ENCODE measurements around the gene PRXL2A.

PRXL2A gene

DNA sequence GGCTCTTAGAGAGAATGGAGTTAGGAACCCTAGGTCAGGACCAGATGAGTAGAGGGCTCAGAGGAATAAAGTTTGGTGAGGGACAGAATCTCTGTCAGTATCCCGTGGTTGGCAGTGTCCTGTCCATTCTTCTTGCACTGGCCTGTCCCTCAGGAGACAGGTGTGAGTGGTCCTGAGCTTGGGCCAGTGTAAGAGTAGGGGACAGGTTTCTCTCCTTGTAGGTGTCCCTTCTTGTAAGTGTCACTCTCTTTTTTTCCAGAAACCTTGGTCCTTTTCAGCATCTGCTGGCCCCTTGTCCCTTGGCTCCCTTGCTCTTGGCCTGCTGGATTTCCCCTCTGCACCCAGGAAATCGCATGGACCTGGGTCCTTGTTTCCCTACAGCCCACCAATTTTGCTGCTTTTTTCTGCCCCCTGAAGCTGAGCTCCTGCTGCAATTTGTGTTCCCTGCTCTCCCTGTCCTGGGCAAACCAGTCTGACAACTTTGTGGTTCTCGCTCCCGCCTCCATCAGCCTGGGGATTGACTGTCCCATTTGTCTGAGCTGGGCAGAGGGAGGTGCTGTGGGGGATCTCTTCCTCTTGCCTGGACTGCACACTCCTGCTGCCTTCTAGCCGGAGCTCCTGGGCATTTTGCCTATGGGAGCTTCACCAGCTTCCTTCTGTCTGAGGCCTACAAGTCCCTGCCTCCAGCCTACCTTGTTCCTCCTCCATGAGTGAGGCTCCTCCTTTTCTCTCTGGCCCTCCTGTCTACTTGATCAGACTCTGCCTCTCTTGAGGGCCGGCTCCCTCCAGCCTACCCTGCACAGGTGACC lies 52.3 kb downstream of the PRXL2A start:
- DNase-seq: peak in 27 of 51 donors; percentile 12 to 74 (median 41)

DNA sequence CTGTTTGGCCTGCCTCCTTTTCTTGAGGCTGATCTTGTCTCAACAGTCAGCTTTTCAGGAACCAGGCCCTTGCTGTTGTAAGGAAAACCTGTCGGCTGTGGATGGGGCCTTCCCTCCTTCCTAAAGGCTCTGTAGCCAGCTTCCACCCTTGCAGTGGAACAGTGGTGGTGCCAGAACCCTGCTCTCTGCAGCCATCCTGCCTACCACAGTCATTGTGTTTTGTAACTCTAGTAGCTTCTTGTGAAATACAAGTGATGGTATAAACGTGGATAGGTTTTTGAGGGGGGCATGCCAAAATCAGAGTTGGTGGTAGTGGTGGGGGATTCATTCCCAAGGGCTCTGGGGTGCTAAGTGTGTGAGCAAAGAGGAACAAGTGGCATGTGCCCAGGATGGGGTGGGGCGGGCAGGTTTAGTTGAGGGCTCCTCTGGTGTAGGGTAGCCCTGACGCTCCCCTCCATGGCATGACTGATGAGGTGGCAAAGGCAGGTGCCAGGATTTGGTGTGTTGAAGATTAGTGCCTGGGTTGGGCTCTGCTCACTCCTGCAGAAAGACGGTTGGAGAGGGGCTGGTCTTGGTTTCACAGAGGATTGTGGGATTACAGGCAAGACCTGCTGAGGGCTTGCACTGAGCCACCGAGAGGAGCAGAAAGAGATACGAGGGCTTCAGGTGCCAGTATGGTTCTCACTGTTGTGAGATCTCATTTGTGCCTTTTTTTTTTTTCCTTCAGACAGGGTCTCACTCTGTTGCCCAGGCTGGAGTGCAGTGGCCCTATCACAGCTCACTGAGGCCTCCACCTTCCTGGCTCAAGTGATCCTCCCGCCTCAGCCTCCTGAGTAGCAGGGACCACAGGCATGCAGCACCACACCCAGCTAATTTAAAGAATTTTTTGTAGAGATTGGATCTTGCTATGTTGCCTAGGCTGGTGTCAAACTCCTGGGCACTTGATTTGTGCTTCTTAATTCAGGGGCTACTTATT lies 53.1 kb downstream of the PRXL2A start:
- DNase-seq: peak in 1 of 51 donors; percentile 53

DNA sequence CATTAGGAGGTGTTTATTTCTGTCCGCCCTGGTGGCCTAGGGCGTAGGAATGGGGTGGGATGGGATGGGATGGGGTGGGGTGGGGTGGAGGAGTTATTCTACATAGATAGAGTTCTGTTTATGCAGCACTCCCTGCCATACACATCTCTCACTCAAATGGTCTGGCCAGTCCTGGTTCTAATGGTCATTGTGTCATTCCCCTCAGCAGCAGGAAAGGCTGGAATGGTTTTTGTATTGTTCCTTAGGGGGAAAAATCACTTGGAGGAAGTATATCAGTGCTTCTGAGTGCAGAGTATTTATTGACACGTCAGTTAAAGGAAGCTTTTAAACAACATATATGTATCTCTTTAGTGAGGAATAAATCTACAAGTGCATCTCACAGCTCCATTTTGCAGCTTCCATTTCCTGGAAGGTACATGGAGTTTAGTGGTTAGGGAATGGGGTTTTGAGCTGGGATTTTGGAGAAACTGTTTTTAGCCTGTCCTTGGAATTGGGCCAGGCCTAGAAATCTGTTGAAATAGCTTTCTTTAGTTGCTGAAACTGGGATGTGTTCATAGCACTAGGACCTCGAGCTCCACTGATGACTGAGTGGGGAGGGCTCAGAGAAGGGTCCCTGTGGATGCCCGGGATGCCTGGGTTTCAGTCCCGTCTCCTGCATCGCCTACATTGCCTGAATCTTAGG lies 54.1 kb downstream of the PRXL2A start:
- DNase-seq: peak in 1 of 51 donors; percentile 53

DNA sequence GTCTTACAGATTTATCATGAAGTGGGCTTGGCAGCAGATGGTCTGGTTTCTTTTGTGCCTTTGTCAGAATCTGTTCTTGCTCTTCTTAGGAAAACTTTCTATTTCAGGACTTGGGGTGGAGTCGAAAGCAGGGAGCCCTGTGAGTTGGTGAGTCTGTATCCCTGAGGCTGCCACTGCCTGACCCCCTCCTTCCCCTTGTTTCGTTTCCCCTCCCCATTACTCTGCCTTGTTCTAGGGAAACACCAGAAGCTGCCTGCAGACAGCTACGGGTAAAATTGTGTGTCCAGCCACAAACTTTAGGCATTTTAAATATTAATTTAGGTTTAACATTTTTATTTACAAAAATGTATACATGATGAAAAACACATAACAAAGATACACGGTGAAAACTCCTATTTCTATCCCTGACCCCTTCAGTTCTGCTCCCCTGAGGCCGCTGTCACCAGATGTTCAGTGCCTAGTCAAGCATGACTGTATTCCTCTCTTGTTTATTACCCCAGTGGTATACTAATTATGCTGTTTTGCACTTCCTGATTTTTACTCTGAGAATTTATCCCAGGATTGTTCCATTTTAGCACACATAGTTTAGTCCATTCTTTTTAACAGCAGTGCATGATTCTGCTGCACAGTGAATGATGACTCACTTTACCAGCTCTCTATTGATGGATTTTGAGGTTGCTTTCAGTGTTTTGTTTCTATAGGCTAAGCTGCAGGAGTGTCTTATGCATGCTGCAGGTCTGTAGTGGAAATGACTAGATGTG lies 54.8 kb downstream of the PRXL2A start:
- peak in 1 of 51 donors; percentile 53 for DNase-seq

DNA sequence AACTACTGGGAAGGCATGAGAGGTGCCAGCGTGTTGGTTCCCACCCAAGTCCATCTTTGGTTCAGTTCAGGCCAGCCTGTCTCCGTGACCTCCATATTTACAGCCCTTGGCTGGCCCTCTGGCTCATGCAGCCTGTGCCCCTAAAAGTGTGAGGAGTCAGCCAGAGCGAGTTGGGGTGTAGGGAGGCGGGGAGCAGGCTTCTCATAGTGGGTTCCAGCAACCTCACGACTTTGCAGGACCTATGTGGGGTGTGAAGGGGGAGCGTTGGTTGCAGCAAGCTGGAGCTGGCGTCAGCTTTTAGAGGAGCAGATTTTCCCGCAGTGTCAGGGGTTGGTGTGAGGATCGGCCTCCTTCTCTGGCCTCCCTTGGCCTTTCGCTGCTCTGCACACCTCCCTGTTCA lies 55.5 kb downstream of the PRXL2A start:
- peak in 1 of 51 donors; percentile 43 for DNase-seq

DNA sequence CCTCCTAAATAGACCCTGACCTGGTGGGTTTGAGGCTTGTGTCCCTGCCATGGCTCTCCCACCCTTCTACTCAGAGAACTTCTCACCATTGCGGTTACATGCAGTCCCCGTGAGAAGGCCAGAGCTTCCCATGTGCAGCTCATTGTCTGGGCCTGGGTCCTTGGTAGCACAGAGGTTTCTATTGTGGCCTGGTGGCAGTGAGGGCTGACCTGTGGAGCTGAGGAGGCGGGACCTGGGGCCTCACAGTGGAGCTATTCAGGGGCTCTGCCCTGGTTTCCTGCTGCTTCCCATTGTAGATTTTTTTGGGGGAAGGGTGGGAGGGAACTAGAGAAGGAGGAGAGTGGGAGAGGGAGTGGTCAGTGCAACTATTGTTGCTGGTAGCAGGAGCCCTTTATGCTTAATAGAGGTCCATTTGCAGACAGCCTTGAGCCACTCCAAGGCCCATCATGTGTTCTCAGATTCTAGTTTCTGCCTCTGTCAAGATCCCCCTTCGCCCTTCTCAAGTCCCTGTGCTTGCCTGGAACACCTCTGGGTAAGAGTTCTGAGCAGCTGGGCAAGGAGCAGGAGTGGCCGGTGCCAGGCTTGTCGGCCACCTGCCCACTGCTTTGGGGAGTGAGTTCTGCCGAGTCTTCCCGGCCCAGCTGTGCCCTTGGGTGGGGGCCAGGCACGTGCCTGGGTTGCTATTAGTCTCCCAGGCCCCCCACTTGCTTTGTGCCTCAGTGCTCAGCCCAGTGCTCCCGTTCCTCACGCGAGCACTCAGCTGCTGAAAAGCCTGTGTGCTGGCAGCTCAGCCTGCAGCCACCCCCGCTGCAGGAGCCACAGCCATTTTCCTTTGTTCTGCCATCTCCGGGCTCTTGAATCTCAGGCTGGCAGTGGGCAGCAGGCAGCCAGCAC lies 56.5 kb downstream of the PRXL2A start:
- DNase-seq: peak in 40 of 51 donors; percentile 25 to 89 (median 58)

DNA sequence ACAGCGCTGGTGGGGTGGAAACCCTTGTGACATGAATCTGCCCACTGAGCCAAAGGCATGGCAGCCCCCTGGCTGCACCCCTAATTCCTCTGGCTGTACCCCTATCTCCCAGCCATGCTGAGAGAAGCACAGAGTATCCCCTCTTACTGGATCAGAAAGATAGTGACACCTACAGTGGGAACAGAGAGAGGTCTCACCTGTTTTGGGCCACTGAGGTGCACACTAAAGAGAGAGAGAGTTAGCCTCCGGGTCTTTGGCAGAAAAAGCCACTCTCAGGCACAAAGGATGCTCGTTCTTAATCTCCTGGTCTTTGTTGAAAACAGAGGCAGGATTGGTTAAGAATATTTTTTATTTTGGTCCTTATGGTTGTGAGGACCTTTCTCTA lies 57.1 kb downstream of the PRXL2A start:
- DNase-seq: no peak

DNA sequence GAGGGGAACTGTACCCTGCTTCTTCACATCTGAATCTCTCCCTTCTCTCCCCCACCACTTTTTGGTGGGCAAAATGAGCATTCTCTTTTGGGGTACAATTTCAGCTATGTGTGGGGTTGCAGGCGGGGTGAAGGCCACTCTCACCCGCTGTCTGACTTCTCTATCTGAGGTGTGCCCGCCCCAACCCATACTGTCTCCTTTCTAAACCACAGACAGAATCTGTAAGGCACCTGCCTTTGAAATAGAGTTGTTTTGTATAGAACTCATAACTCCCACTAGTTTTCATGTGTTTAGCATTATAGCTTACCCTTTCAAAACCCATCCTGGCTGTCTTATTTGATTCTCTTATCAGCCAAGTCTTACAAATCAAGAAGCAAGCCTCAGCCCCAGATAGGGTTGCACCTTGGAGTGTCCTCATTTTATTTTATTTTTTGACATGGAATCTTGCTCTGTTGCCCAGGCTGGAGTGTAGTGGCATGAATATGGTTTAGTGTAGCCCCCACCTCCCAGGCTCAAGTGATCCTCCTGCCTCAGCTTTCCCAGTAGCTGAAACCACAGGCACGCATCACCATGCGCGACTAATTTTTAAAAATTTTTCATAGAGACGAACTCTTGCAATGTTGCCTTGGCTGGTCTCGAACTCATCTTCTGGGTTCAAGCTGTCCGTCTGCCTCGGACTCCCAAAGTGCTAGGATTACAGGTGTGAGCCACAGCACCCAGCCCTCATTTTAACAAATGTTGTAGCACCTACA lies 57.7 kb downstream of the PRXL2A start:
- no peak for DNase-seq

DNA sequence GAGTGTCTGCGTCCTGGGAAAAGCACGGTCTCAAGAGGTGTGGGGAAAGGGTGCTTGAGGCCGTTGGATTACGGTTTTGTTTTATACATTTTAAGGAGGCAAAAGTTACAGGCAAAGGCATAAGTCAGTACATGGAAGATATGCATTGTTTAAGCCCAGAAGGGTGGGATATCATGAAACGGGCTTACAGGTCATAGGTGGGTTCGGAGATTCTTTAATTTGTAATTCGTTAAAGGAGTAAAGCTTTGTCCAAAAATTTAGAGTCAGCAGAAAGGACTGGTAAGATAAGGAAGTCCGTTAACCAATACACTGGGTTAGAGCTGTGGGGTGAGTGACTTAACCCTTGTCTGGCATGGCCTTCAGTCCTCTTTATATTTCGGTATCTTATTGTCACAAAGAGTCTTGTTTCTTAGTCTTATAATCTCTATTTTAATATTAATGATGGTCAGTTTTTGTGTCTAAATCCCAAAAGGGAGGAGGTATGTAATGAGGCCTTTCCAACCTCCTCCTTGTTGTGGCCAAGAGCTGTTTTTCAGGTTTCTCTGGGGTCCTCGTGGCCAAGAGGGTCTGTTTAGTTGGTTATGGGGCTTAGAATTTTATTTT lies 58.5 kb downstream of the PRXL2A start:
- DNase-seq: no peak

DNA sequence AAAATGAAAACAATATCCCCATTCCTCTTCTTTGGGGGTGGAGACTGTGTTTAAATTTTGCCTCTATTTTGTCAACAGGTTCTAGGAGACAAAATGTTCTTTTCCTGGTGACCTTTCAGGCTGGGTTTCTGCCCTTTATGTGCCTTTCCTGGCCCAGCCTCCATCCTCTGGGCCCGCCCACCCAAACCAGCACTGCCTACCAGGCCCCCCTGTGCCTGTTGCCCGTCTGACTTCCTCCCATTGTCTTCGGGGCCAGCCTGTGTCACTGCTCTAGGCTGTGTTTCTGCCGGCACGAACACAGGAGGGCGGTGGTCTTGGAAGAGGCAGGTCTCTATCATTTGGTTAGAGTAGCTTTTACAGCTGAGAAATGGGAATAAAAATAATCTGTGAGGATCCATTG lies 59.7 kb downstream of the PRXL2A start:
- peak in 27 of 51 donors; percentile 17 to 83 (median 56) for DNase-seq

DNA sequence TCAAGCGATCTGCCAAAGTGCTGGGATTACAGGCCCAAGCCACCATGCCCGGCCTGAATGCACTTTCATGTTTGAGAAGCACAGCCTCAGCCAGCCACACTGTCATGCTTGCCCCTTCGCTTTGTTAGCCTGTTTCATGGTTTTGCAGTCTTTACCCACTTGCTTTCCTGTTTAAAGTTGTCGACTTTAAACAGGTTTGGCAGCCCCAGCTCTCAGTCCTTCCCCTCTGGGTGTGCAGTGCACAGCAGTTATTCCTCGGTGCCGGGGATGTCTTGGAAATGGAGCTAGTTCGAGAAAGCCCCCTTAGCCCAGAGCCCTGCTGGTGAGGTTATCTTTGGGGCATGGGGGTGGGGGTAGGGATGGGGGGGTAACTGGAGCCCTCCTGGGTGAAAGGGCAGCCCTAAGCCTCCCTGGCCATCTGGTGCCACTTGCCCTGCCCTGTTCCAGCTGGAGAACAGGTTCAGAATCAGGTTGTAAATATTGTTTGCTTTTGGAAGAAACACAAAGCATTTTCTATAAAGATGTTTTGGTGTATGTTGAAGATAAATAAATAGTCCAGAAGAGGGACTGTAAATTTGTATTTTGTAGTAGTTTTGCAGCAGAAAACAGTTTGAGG lies 60.6 kb downstream of the PRXL2A start:
- DNase-seq: no peak

DNA sequence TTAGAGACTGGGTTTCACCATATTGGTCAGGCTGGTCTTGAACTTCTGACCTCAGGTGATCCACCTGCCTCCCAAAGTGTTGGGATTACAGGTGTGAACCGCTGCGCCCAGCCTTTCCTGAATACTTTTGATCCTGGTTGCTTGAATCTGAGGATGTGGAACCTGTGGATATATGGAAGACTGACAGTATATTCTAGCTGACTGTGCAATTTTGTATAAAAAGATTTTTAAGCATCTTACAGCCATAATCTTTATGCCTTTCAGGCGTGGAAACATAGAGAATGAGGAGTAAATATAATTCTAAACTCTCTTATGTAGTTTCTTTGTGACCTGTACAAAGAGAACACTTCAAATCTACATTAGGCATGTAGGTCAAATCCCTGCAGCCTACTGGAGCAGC lies 61.9 kb downstream of the PRXL2A start:
- no peak for DNase-seq

DNA sequence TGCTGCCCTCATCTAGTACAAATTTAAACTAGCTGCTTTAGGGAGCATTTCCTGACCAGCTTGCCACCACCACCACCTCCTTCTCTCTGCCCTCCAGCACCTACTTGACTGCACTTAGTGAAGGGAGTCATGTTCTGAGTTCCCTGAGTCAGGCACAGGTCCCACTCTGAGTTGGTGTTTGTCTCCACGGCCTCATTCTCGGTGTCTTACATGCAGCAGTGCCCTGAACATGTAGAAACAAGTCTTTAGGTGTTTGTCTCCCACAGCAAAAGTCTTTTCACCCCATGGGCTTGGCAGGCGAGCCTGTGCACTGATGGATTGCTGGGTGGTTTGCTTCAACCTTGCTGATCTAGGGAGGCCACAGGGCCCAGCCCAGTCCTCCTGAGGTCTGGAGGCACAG lies 62.6 kb downstream of the PRXL2A start:
- no peak for DNase-seq

DNA sequence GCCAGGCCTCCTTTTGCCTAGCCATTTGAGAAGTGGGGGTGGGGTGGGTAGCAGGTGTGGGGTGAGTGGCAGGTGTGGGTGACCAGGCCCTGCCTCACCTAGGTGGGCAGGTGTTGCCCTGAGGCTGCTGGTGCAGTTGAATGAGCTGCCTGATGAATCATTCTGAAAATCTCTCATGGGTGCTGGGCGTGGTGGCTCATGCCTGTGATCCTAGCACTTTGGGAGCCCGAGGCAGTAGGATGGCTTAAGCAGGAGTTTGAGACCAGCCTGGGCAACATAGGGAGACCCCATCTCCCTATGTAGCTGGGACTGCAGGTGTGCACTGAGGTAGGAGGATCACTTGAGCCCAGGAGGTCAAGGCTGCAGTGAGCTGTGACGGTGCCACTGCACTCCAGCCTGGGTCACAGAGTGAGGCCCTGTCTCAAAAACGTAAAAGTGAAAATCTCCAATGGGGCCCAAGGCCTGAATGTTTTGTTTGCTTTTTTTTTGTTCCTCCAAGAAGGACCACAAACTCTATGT lies 63.4 kb downstream of the PRXL2A start:
- DNase-seq: no peak

DNA sequence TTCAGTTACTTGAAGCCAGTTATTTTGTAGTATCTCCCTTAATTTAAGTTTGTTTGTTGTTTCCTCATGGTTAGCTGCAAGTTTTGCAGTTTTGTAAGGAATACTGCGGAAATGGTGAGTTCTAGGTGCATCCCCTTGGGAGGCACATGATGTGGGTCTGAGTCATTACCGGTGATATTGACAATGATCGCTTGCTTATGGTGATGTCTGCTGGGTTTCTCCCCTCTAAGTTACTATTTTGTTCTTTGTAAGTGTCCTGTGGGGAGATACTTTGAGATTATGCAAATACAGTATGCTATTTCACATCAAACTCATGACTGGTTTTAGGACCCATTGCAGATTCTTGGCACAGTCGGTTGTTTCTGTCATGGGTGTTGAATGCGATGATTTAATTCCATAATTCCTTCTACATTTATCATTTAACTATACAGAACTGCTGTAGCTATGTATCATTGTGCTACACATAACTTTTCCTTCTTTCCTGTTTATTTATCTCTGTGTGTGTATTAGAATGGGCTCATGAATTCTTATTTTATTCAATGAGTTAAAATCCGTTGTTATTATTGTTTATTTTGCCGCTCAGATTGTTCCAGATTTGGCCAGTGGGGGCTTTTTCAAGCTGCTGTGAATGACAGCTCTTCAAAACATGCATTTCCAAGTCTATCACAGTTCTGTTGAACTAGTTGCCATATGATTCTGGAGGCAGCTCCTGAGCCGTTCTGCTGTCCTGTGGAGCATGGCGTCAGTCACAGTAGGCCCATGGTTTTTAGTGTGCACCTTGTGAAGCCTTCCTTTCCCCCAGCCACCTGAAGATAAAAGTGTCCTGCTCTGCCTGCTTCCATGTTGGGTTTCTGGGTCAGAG lies 64.1 kb downstream of the PRXL2A start:
- DNase-seq: no peak

DNA sequence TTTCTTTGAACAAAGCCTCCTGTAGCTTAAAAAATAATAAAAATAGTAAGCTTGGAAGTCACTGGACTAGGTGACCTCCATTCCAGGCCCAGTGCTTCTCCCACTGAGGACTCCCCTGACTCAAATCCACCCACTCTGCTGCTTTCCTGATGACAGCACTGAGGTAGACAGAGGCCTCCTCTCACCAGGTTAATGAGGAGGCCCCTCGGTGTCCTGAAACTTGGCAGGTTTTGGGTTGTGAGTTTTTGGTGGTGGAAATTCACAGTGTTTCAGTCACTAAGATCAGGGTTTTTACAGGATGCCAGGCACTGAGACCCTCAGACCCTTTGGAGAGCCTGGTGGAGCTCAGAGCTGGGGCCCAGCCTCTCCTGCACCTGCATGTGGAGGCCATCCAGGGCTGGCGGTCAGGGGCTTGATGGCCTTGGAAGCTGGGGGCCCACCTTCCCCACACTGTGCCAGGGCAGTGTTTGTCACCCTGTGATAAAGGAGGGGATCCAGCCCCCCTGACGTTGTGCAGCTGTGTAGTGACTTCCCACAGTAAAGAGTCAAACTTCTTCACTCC lies 64.8 kb downstream of the PRXL2A start:
- DNase-seq: no peak

All from hypothalamus (tissue), 51 donors.